Small intestine (tissue), 7 donors: ENCODE results near the gene TUBB4B. TPM values are rescaled to one million over a fixed set of nuclear protein-coding genes. Genes with fewer than 3 reads are reported as not detected.

ENCODE experiments used
- DNase-seq, 2 donors: peaks; one replicate each; pipeline versions ENCODE4 v3.0.0 to v3.0.0-alpha.2; 2013
- FAIRE-seq: peaks from 2 replicates; lab custom pipeline; 2012; peaks lifted over from hg19 to GRCh38; lab: Jason Lieb, UNC
- H3K27ac ChIP-seq, 3 donors: one replicate each; pipeline ENCODE4 v1.5.1; 2013; ENCODE audit warnings: low read length in 2 of 3, mild to moderate bottlenecking in 2 of 3, control low read depth in 1 of 3, inconsistent platforms in 1 of 3, low read depth in 1 of 3, moderate library complexity in 1 of 3
- H3K27me3 ChIP-seq, 3 donors: one replicate each; pipeline ENCODE4 v1.6.1; 2013; ENCODE audit warnings: low read length in 3 of 3, inconsistent platforms in 1 of 3; ENCODE audit not compliant: control insufficient read depth in 3 of 3, insufficient read depth in 3 of 3
- H3K36me3 ChIP-seq, 3 donors: one replicate each; pipeline ENCODE4 v1.6.1; 2013; ENCODE audit warnings: low read length in 3 of 3, inconsistent platforms in 1 of 3, low read depth in 1 of 3, mild to moderate bottlenecking in 1 of 3, moderate library complexity in 1 of 3; ENCODE audit not compliant: control insufficient read depth in 3 of 3, insufficient read depth in 2 of 3
- H3K4me1 ChIP-seq, 3 donors: one replicate each; pipeline ENCODE4 v1.6.1; 2013; ENCODE audit warnings: low read length in 2 of 3, inconsistent platforms in 1 of 3, low read depth in 1 of 3, mild to moderate bottlenecking in 1 of 3, moderate library complexity in 1 of 3; ENCODE audit not compliant: control insufficient read depth in 3 of 3, insufficient read depth in 2 of 3
- H3K4me3 ChIP-seq, 3 donors: one replicate each; pipeline ENCODE4 v1.5.1; 2013; ENCODE audit warnings: low read length in 3 of 3, control low read depth in 1 of 3, inconsistent platforms in 1 of 3, low read depth in 1 of 3, mild to moderate bottlenecking in 1 of 3, moderate library complexity in 1 of 3
- H3K9me3 ChIP-seq, 2 donors: one replicate each; pipeline ENCODE4 v1.6.1; 2013; ENCODE audit warnings: low read depth in 1 of 2, low read length in 1 of 2; ENCODE audit not compliant: control insufficient read depth in 2 of 2, insufficient read depth in 1 of 2
- WGBS, 3 donors: extraction: QIAGEN DNeasy Blood & Tissue Kit; methylation state at CpG; one replicate each; pipeline ENCODE4 v1.1.7; 2013; 5-methylcytosine and 5-hydroxymethylcytosine counted together
- polyA plus RNA-seq, 4 donors: library from polyadenylated mRNA; stranded (reverse) in 3 of 4; unstranded in 1 of 4; fragments of 200-250 nt in 3 of 4; fragments of 120-200 nt in 1 of 4; gene quantifications; one replicate each; pipeline versions ENCODE4 v1.2.1 to v1.2.3, GENCODE V29; 2013
- donor health status: healthy with polysubstance abuse.
- donor health status: control.
- donor health status: control.
- donor health status: Bipolar disorder and iron deficiency.
- donor health status: healthy.

Gene TUBB4B
- polyA plus RNA-seq, 4 donors, result 365 to 445 (median 372) TPM

GRCh38 chr9:137195525-137196220, 45.4 kb upstream of the TUBB4B start:
- FAIRE-seq (no peak), DNase-seq (peak; percentile 76 to 95)
- Histone ChIP-seq H3K36me3 (peaks cover 0 to 75% (median 0%) of the 10 kb centered on the region in 3 donors), H3K4me1 (peaks cover 0 to 47% (median 0%) of the 10 kb centered on the region in 3 donors), H3K4me3 (peak overlapping the region in 2 of 3 donors; percentile 6 to 50), H3K27me3 (no peaks in the 10 kb centered on the region), H3K9me3 (no peaks in the 10 kb centered on the region), H3K27ac (peak overlapping the region; percentile 74 to 99 (median 91))
- WGBS, 3 donors, result 16 to 63% (median 38%) methylated on average over 20 to 21 of the region's 21 CpGs

- Histone ChIP-seq H3K4me1 (peaks cover 0 to 56% (median 0%) of the 10 kb centered on the region in 3 donors), H3K4me3 (peak overlapping the region; percentile 63 to 95 (median 82)), H3K27me3 (no peaks in the 10 kb centered on the region), H3K27ac (peak overlapping the region; percentile 83 to 99 (median 94)), H3K36me3 (peaks cover 0 to 49% (median 0%) of the 10 kb centered on the region in 3 donors), H3K9me3 (no peaks in the 10 kb centered on the region)
- whole genome bisulfite sequencing, 3 donors, result 10 to 63% (median 43%) methylated on average over 19 of the region's 19 CpGs
- FAIRE-seq, result no peak
- DNase-seq, result peak; percentile 85 to 95
Observed at GRCh38 chr9:137198051-137198901, 42.8 kb upstream of the TUBB4B start.

DNA sequence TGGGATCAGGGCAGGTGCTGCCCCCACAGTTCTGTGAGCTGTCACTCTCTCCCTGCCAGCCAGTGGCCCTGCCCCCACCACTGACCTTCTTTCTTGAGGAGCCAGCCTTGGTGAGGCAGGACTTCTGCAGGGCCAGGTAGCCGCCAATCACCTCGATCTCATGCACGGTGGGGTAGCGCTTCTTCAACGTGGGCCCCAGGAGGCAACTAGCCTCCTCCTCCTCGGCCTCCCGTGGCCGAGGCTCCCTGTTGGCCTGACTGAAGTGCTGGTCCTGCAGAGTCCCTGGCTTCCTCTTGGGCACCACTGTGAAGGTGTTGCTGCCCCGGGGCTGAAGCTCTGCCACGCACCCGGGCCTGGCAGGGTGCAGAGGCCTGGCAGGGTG, 42.2 kb upstream of the TUBB4B start:
- H3K4me1 ChIP-seq, result peaks cover 0 to 61% (median 0%) of the 10 kb centered on the region in 3 donors
- FAIRE-seq (no peak), DNase-seq (peak; percentile 29 to 54)
- H3K9me3 ChIP-seq, result no peaks in the 10 kb centered on the region
- H3K36me3 ChIP-seq, result peaks cover 0 to 43% (median 0%) of the 10 kb centered on the region in 3 donors
- whole genome bisulfite sequencing, 3 donors, result 10 to 60% (median 54%) methylated on average over 11 of the region's 11 CpGs
- H3K27ac ChIP-seq, result peak overlapping the region; percentile 83 to 99 (median 94)
- peak overlapping the region; percentile 63 to 95 (median 82) for H3K4me3 ChIP-seq
- H3K27me3 ChIP-seq, result no peaks in the 10 kb centered on the region

- 8 to 20% (median 13%) methylated on average over 29 to 51 of the region's 51 CpGs for WGBS, 3 donors
- DNase-seq (peak in 1 of 2 donors; percentile 42), FAIRE-seq (no peak)
- H3K9me3 ChIP-seq, result no peaks in the 10 kb centered on the region
- peaks cover 0 to 67% (median 5%) of the 10 kb centered on the region in 3 donors for H3K4me1 ChIP-seq
- peak overlapping the region; percentile 63 to 95 (median 82) for H3K4me3 ChIP-seq
- H3K36me3 ChIP-seq, result peaks cover 0 to 36% (median 0%) of the 10 kb centered on the region in 3 donors
- H3K27me3 ChIP-seq, result no peaks in the 10 kb centered on the region
- H3K27ac ChIP-seq, result peak overlapping the region; percentile 83 to 99 (median 94)
Observed at GRCh38 chr9:137199411-137200121, 41.5 kb upstream of the TUBB4B start.

GRCh38 chr9:137200311-137201204, 40.5 kb upstream of the TUBB4B start, which contains the start of gene TPRN:
TSS of gene TPRN (minus strand) at chr9:137200741. CDS start at chr9:137200711, 30 bp downstream.
- 0 to 1% (median 1%) methylated on average over 47 to 118 of the region's 118 CpGs for WGBS, 3 donors
- no peak for FAIRE-seq

DNA sequence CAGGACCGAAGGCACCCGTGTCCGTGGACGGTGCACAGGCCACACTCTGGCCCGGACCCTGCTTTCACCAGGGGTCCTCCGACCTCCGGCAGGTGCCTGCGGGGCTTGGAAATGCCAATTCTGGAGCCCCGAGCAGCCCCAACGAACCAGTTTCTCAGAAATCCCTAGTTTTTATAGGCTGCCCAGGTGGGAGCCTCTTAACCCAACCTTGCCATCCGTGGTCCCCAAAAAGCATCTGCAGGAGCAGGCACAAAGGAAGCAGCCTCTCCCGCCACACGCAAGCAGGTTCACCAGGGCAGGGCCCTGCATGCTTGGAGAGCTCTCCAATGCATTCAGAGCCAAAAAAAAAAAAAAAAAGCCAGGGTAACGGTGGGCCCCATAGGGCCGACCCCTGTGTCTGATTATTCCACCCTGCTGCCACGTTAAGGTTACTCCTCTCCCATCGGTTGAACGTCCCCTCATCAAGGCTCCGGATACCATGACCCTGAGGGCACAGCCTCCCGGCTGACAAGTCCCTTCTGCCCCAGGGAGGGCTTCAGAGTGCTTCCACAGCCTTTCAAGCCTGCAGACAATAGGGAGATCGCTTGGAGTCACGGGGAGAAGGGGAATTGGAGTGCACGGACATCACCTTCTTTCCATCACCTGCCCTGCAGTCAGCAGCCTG, 39.8 kb upstream of the TUBB4B start:
- FAIRE-seq, result no peak
- peaks cover 0 to 22% (median 0%) of the 10 kb centered on the region in 3 donors for H3K36me3 ChIP-seq
- peak overlapping the region; percentile 50 to 95 (median 66) for H3K4me3 ChIP-seq
- H3K27me3 ChIP-seq, result no peaks in the 10 kb centered on the region
- H3K9me3 ChIP-seq, result no peaks in the 10 kb centered on the region
- DNase-seq, result no peak
- WGBS, 3 donors, result 12 to 19% (median 17%) methylated on average over 23 of the region's 23 CpGs
- H3K27ac ChIP-seq, result peak overlapping the region; percentile 74 to 88 (median 78)
- peaks cover 4 to 56% (median 10%) of the 10 kb centered on the region in 3 donors for H3K4me1 ChIP-seq

More at GRCh38 chr9:137200311-137201204, 40.5 kb upstream of the TUBB4B start, which contains the start of gene TPRN:
- H3K4me1 ChIP-seq, result peaks cover 0 to 60% (median 7%) of the 10 kb centered on the region in 3 donors
- no peaks in the 10 kb centered on the region for H3K9me3 ChIP-seq
- DNase-seq, result peak; percentile 99 to 100
- H3K4me3 ChIP-seq, result peak within 1 kb of the TSS; percentile 66 to 95 (median 82)
- H3K27ac ChIP-seq, result peak within 1 kb of the TSS; percentile 83 to 99 (median 94)
- peaks cover 0 to 26% (median 0%) of the 10 kb centered on the region in 3 donors for H3K36me3 ChIP-seq
- no peaks in the 10 kb centered on the region for H3K27me3 ChIP-seq

DNA sequence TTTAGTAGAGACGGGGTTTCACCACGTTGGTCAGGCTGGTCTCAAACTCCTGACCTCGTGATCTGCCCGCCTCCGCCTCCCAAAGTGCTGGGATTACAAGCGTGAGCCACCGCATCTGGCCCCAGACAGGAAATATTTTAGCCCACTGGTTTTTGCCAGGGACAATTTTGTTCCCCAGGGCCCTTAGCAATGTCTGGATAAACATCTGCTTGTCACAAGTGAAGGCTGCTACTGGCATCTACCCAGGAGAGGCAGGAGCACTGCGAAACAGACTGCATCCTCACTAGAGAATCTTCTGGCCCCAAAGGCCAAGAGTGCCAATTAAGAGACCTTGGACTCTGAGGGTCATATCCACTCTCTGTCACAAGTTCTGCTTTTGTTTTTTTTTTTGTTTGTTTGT, 38.1 kb upstream of the TUBB4B start:
- Histone ChIP-seq H3K4me1 (peaks cover 5 to 44% (median 13%) of the 10 kb centered on the region in 3 donors), H3K27me3 (no peaks in the 10 kb centered on the region), H3K27ac (no peak overlapping the region), H3K9me3 (no peaks in the 10 kb centered on the region), H3K36me3 (peaks cover 0 to 19% (median 0%) of the 10 kb centered on the region in 3 donors), H3K4me3 (no peak overlapping the region)
- DNase-seq (no peak), FAIRE-seq (no peak)
- WGBS, 3 donors, result 73 to 81% (median 74%) methylated on average over 8 of the region's 8 CpGs
